Muscle layer of colon (tissue), 2 donors: Measurements from ENCODE around the gene POU2AF1.
A peak's percentile ranks its signal among the peaks of the same experiment; 100 is the strongest.

Experiments
- H3K27ac ChIP-seq: one replicate; pipeline ENCODE4 v1.7.0; 2013; ENCODE audit warnings: low read depth, mild to moderate bottlenecking, low read length, moderate library complexity
- H3K27me3 ChIP-seq, 2 donors: one replicate each; pipeline ENCODE4 v1.7.0; 2013; ENCODE audit warnings: low read length in 2 of 2, mild to moderate bottlenecking in 2 of 2; ENCODE audit not compliant: insufficient read depth in 2 of 2, control insufficient read depth in 1 of 2
- H3K36me3 ChIP-seq: one replicate; pipeline ENCODE4 v1.7.0; 2013; ENCODE audit warnings: mild to moderate bottlenecking, low read length; ENCODE audit not compliant: insufficient read depth
- H3K4me1 ChIP-seq: one replicate; pipeline ENCODE4 v1.7.0; 2013; ENCODE audit warnings: mild to moderate bottlenecking, low read length; ENCODE audit not compliant: insufficient read depth
- H3K4me3 ChIP-seq, 2 donors: one replicate each; pipeline ENCODE4 v1.7.0; 2013; ENCODE audit warnings: low read length in 2 of 2, low read depth in 1 of 2, mild to moderate bottlenecking in 1 of 2, moderate library complexity in 1 of 2
- H3K9ac ChIP-seq: one replicate; pipeline ENCODE4 v1.7.0; 2013; ENCODE audit warnings: low read length
- H3K9me3 ChIP-seq: one replicate; pipeline ENCODE4 v1.7.0; 2013; ENCODE audit warnings: mild to moderate bottlenecking, low read length
- donor health status: abdominal sarcoma.
- donor health status: Adenocarcinoma of cecum.

Gene POU2AF1

GRCh38 chr11:111382451-111382850, 3.4 kb upstream of the POU2AF1 start:
- Histone ChIP-seq H3K9me3 (no peaks in the 10 kb centered on the region), H3K36me3 (no peaks in the 10 kb centered on the region), H3K9ac (no peak overlapping the region), H3K4me3 (no peak overlapping the region), H3K27ac (no peak overlapping the region), H3K4me1 (peaks cover 5% of the 10 kb centered on the region), H3K27me3 (no peaks in the 10 kb centered on the region)

- Histone ChIP-seq H3K27me3 (no peaks in the 10 kb centered on the region), H3K9ac (no peak overlapping the region), H3K4me1 (no peaks in the 10 kb centered on the region), H3K4me3 (peak overlapping the region in 1 of 2 donors; percentile 20), H3K27ac (no peak overlapping the region), H3K36me3 (no peaks in the 10 kb centered on the region), H3K9me3 (no peaks in the 10 kb centered on the region)
Observed at GRCh38 chr11:111379602-111380136, 594 bp upstream of the POU2AF1 start.

DNA sequence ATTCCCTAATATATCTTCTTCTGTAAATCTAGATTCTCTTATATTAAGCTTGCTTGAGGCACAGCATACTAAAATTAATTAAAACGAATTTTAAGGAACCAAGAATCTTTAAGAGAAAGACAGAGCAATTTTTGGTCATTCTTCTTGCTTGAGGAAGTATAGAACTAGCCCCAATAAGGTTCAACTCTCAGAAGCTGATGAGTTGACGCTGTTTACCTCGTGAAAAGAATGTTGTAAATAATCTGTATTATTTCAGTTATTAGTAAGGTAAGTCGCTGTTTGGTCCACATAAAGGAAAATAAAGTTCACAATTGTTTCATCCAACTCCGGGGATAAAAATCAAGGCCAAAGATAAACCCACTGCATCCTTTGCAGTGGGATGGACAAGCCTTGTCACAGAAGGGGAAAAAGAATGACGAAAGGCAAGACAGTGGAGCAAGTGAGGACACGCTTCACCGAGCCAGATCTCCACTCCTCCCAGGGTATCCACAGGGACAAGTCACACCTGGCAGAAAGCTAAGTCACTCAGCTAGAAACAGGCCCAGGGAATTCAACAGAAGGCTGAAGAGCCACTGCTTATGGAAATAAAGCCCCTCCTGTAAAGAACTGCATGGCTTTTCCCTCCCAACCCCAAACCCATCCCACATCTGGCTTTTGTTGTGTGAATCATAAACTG, 752 bp downstream of the POU2AF1 start:
- Histone ChIP-seq H3K36me3 (no peaks in the 10 kb centered on the region), H3K4me1 (no peaks in the 10 kb centered on the region), H3K9ac (no peak overlapping the region), H3K9me3 (no peaks in the 10 kb centered on the region), H3K4me3 (no peak overlapping the region), H3K27ac (no peak overlapping the region), H3K27me3 (no peaks in the 10 kb centered on the region)

DNA sequence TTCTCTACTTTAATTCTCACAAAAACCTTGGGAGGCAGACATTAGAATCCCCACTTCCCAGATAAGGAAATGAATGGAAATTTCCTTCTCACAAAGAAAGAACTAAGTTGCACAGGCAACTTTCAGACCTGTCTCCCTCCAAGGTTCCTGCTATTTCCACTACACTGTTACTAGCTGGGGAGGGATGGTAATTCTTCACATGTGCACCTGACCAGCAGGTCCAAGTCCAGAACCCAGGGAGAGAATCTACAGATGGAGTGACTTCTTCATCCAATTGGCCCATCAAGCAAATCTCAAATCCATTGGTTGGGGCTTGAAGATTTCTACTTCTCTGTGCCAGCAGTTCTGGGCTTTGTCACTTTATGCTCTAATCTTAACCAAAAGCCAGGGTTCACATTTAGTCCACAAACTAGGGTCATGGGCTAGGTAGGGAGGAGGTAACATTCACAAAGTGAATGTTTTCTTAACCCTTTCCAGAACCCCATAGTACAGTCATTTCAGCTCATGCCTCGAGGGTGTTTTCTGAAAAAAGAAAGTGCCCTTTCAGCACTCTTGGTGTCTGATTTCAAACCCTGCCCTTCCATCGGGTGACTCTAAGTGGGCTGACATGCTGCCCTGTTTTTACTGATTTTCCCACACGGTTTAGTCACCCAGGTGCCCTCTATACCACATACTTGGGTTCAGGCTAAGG, 2.7 kb downstream of the POU2AF1 start:
- H3K4me3 ChIP-seq = no peak overlapping the region
- H3K27ac ChIP-seq = no peak overlapping the region
- no peaks in the 10 kb centered on the region for H3K27me3 ChIP-seq
- no peaks in the 10 kb centered on the region for H3K4me1 ChIP-seq
- H3K36me3 ChIP-seq = no peaks in the 10 kb centered on the region
- no peaks in the 10 kb centered on the region for H3K9me3 ChIP-seq
- H3K9ac ChIP-seq = no peak overlapping the region

DNA sequence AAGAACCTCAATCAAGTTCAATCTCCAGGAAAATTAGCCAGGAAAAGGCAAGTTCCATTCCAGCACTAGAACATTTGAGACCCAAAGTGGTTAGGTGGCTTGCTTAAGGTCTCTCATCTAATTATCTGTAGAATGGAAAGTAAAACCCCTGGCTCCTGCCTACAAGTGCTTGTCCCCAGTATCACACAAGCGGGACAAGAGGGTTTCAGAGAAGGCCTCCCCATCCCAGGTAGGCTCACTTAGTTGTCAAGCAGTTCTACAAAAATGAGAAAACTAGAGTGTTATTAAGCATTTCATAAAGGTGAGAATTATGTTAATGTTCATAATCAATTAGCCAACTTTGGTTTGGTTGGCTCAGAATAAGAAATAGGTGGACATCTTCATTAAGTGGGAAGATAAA, 5.5 kb downstream of the POU2AF1 start:
- Histone ChIP-seq H3K9ac (no peak overlapping the region), H3K9me3 (no peaks in the 10 kb centered on the region), H3K4me3 (no peak overlapping the region), H3K27ac (no peak overlapping the region), H3K27me3 (no peaks in the 10 kb centered on the region), H3K4me1 (no peaks in the 10 kb centered on the region), H3K36me3 (no peaks in the 10 kb centered on the region)

- no peak overlapping the region for H3K27ac ChIP-seq
Observed at GRCh38 chr11:111372538-111372937, 6.5 kb downstream of the POU2AF1 start.

DNA sequence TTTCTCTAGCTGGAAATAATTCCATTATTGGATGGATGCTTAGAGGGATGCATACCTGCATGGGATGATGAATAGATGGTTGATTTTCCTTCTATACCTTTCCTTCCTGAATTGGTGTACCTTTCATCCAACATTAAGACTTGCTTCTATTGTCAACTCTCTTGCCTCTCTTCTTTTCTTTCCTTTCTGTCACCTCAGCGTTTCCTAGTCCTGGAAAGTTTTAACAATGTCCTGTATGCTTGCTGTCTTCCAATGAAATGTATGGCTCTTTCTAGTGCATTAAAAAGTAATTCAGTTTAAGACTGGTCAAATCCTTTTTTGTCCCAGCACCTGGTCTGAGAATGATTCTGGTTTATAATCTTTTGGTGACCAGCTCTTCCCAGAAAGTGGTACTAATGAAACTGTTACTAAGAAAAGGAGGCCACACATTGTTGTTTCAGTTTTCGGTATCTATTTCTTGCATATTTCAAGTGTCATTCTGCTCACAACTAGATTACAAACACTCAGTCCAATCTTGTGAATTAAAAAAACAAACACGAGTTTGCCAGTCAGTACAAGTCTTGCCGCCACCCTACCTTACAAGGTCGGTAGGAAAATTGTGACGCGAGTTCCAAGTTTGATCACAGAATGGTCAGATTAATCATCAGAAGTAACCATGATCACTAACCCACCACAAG, 8.0 kb downstream of the POU2AF1 start:
- Histone ChIP-seq H3K9ac (no peak overlapping the region), H3K27ac (no peak overlapping the region), H3K9me3 (no peaks in the 10 kb centered on the region)

More at GRCh38 chr11:111372538-111372937, 6.5 kb downstream of the POU2AF1 start:
- no peaks in the 10 kb centered on the region for H3K36me3 ChIP-seq
- H3K9ac ChIP-seq = no peak overlapping the region
- H3K27me3 ChIP-seq = no peaks in the 10 kb centered on the region
- no peak overlapping the region for H3K4me3 ChIP-seq
- H3K4me1 ChIP-seq = no peaks in the 10 kb centered on the region
- no peaks in the 10 kb centered on the region for H3K9me3 ChIP-seq

GRCh38 chr11:111370270-111370901, 8.7 kb downstream of the POU2AF1 start:
- Histone ChIP-seq H3K27ac (no peak overlapping the region), H3K9me3 (no peaks in the 10 kb centered on the region), H3K4me1 (no peaks in the 10 kb centered on the region), H3K27me3 (no peaks in the 10 kb centered on the region), H3K9ac (no peak overlapping the region), H3K4me3 (no peak overlapping the region), H3K36me3 (no peaks in the 10 kb centered on the region)

More for the DNA sequence above, 8.0 kb downstream of the POU2AF1 start:
- Histone ChIP-seq H3K36me3 (no peaks in the 10 kb centered on the region), H3K27me3 (no peaks in the 10 kb centered on the region), H3K4me3 (no peak overlapping the region), H3K4me1 (no peaks in the 10 kb centered on the region)

DNA sequence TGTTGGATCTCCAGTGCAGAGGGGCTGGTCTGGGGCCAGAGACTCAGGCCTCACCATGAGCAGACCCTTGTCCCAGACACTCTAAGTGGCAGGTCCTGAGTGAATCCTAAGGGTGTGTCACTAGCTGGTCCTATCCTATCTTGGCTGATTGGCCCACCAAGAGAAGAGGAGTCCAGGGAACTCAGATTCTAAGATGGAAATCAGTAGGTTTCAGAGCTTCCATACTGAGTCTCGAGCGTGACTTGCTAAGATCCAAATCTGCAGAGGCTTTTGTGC, 10.9 kb downstream of the POU2AF1 start:
- Histone ChIP-seq H3K4me3 (no peak overlapping the region), H3K4me1 (no peaks in the 10 kb centered on the region), H3K9ac (no peak overlapping the region), H3K27ac (no peak overlapping the region), H3K9me3 (no peaks in the 10 kb centered on the region), H3K27me3 (no peaks in the 10 kb centered on the region), H3K36me3 (no peaks in the 10 kb centered on the region)

DNA sequence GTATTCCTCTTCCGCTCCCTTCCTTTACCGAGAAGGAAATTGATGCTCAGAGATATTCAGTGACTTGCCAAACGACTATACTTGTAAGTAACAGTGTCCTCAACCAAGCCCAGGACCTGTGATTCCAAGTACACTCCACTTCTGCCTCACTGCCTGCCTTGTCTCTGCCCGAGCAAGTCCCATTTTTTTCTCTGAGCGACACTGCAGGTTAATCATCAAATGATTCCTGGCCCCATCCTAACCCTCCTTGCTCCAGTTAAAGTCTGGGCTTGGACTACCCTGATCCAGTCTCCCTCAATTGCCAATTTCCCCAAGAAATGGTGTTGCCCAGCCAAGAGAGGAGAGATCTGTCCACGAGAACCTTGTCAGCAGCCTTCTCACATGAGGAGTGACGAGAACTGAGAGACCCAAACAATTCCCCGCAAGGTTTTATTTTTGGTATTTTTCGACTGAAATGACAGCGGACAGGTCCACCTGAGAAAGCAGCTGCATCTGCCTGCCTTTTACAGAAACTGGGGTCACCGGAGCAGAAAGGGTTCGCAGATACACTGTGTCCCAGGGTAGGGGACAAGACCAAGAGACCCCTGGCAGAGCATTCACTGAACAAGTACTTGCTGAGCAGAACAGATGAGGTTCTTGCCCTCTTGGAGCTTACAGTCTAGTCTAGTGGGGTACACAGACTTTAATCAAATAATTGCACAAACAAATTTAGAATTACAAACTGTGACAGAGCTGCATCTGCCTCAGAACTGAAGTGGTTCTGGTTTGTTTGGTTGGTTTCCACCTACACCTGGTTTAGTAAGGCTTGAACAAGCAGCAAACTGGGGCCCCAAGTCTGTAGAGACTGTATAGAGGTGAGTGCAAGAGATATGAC, 11.4 kb downstream of the POU2AF1 start:
- no peaks in the 10 kb centered on the region for H3K4me1 ChIP-seq
- H3K27ac ChIP-seq = no peak overlapping the region
- H3K9ac ChIP-seq = no peak overlapping the region

More for the DNA sequence above, 11.4 kb downstream of the POU2AF1 start:
- H3K9me3 ChIP-seq = no peaks in the 10 kb centered on the region
- no peak overlapping the region for H3K4me3 ChIP-seq
- no peaks in the 10 kb centered on the region for H3K27me3 ChIP-seq
- no peaks in the 10 kb centered on the region for H3K36me3 ChIP-seq
